Fibroblast of villous mesenchyme (primary cell): Measurements from ENCODE around the gene UVRAG. TPM values are rescaled to one million over a fixed set of nuclear protein-coding genes. Genes with fewer than 3 reads are reported as not detected.

Source experiments
- DNase-seq: peaks from one replicate; pipeline ENCODE4 v3.0.0-alpha.2; 2010; ENCODE audit warnings: low read depth
- H3K4me3 ChIP-seq: 2 replicates; pipeline ENCODE4 v1.5.1; 2011; ENCODE audit warnings: low read depth, mild to moderate bottlenecking, low read length
- total RNA-seq: library from RNA; depleted of rRNA; stranded (reverse); fragments of >200 nt; gene quantifications from 2 replicates; pipeline ENCODE4 v1.2.3, GENCODE V29; 2012
- TF ChIP-seq, protein P1 (sequence below): IDR thresholded peaks from 2 replicates; pipeline ENCODE4 v1.5.1; 2012; ENCODE audit warnings: low read depth, mild to moderate bottlenecking, low read length; ENCODE audit not compliant: insufficient read depth

The UVRAG gene
- total RNA-seq, 1 donor = 37.1 TPM

DNA sequence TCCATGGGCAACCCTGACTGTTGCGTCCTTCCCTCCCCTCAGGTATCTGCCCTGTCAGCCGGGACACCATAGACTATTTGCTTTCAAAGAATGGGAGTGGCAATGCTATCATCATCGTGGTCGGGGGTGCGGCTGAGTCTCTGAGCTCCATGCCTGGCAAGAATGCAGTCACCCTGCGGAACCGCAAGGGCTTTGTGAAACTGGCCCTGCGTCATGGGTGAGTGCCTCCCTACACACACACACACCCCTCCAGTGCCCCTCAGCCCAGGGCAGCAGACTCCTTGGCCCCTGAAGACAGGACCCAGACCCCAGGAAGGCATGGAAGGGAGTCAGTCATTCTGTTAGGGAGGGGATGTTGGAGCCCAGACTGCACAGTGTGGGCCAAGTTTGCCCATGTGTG, 17.9 kb upstream of the UVRAG start:
- TF ChIP-seq, protein P1, sequence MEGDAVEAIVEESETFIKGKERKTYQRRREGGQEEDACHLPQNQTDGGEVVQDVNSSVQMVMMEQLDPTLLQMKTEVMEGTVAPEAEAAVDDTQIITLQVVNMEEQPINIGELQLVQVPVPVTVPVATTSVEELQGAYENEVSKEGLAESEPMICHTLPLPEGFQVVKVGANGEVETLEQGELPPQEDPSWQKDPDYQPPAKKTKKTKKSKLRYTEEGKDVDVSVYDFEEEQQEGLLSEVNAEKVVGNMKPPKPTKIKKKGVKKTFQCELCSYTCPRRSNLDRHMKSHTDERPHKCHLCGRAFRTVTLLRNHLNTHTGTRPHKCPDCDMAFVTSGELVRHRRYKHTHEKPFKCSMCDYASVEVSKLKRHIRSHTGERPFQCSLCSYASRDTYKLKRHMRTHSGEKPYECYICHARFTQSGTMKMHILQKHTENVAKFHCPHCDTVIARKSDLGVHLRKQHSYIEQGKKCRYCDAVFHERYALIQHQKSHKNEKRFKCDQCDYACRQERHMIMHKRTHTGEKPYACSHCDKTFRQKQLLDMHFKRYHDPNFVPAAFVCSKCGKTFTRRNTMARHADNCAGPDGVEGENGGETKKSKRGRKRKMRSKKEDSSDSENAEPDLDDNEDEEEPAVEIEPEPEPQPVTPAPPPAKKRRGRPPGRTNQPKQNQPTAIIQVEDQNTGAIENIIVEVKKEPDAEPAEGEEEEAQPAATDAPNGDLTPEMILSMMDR = no peak
- DNase-seq = no peak
- H3K4me3 ChIP-seq = no peak overlapping the region

DNA sequence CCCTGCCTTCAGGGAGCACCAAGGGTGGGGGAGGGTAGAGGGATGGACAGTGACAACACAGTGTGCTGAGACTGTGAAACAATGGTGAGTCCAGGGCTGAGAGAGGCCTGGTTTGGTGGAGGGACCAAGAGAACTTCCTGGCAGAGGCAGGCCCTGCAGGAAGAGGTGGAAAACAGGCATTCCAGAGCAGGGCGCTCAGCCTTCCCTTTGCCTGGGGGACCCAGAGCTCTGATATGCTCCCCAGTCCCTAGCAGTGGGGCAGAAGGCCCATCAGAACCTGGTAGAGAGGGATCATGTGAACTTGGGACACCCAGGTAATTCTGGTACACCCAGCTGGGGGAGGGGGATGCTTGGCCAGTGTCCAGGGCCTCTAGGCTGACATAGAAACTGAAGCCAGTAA, 17.2 kb upstream of the UVRAG start:
- no peak overlapping the region for H3K4me3 ChIP-seq
- TF ChIP-seq, protein P1 = no peak
- no peak for DNase-seq

DNA sequence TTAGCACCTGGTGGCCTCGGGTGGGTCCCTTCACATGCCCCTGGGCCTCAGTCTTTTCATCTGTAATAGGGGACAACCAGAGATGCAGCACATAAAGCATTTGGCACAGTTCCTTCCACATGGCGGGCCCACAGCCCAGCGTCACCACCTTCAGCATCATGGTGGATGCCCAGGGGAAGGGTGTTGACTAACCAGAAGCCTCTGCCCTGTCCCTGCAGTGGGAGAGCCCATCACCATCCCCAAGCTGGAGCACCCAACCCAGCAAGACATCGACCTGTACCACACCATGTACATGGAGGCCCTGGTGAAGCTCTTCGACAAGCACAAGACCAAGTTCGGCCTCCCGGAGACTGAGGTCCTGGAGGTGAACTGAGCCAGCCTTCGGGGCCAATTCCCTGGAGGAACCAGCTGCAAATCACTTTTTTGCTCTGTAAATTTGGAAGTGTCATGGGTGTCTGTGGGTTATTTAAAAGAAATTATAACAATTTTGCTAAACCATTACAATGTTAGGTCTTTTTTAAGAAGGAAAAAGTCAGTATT, 14.8 kb upstream of the UVRAG start:
- TF ChIP-seq, protein P1 = no peak
- no peak for DNase-seq
- H3K4me3 ChIP-seq = no peak overlapping the region

DNA sequence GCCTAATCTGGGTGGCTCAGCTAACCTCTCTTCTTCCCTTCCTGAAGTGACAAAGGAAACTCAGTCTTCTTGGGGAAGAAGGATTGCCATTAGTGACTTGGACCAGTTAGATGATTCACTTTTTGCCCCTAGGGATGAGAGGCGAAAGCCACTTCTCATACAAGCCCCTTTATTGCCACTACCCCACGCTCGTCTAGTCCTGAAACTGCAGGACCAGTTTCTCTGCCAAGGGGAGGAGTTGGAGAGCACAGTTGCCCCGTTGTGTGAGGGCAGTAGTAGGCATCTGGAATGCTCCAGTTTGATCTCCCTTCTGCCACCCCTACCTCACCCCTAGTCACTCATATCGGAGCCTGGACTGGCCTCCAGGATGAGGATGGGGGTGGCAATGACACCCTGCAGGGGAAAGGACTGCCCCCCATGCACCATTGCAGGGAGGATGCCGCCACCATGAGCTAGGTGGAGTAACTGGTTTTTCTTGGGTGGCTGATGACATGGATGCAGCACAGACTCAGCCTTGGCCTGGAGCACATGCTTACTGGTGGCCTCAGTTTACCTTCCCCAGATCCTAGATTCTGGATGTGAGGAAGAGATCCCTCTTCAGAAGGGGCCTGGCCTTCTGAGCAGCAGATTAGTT, 14.2 kb upstream of the UVRAG start:
- no peak overlapping the region for H3K4me3 ChIP-seq
- TF ChIP-seq, protein P1 = no peak
- no peak for DNase-seq

DNA sequence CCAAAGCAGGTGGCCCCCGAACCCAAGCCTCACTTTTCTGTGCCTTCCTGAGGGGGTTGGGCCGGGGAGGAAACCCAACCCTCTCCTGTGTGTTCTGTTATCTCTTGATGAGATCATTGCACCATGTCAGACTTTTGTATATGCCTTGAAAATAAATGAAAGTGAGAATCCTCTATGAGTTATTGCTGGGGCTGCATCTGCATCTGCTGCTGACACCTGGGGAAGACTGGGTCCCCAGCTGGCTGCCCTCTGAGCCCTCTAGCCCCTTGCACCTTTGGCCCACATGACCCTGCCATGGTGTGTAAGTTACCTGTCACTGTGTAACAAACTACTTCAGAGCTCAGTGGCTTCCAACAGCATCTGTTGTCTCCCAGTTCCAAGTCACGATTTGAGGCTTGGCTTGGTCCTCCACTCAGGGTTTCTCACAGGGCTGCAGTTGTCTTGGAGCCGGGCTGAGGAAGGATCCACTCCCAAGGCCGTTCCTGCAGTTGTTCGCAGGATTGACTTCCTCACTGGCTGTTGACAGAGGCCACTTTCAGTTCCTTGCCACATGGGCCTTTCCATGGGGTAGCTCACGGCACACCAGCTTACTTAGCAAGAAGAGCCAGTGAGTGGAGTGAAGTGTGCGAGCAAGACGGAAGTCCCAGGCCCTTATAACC, 13.5 kb upstream of the UVRAG start:
- no peak for DNase-seq

DNA sequence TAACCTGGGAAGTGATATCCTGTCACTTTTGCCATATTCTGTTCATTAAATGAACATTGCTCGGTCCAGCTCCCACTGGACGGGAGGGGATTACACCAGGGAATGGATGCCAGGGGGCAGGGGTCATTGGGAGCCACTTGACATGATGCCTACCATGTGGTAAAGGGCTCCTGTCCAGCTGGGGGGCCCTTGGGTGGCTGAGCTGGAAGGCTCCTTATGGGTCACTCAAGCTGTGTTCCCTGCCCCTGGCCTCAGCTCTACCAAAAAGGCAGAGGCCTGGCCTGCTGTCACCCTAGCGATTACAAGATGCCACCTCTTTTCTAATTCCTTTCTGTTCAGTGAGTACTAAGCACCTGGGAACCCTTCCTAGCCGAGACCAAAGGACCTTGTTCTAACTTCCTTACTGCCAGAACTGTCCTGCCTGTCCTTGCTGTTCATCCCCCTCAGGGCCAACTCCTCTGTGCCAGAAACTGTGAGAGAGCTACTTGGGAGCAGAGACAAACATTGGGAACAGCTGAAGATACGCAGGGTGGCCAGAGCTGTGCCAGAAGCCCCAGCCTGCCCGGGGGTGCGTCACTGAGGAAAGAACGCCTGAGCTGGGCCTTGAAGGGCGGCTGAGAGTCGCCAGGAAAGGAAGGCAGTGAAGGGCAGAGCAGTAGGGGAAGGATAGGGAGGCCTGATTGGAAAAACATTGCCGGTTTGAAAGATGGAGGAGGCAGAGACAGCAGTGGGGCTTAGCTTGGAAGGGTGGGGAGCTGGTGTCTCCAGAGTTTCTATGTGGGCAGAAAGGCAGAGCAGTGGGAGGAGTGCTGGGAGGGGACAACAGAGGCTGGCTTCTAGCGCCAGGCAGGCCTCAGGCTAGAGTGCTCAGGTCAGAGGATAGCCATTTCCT, 12.7 kb upstream of the UVRAG start:
- TF ChIP-seq, protein P1 = no peak
- no peak overlapping the region for H3K4me3 ChIP-seq
- no peak for DNase-seq

More for the DNA sequence above, 13.5 kb upstream of the UVRAG start:
- TF ChIP-seq, protein P1 = no peak
- no peak overlapping the region for H3K4me3 ChIP-seq
